ENCODE results near the gene CDC14C. TPM values are rescaled to one million over a fixed set of nuclear protein-coding genes. Genes with fewer than 3 reads are reported as not detected.

The CDC14C gene
- total and polyA plus RNA-seq, 2 donors from 2014 or later, result not detected

DNA sequence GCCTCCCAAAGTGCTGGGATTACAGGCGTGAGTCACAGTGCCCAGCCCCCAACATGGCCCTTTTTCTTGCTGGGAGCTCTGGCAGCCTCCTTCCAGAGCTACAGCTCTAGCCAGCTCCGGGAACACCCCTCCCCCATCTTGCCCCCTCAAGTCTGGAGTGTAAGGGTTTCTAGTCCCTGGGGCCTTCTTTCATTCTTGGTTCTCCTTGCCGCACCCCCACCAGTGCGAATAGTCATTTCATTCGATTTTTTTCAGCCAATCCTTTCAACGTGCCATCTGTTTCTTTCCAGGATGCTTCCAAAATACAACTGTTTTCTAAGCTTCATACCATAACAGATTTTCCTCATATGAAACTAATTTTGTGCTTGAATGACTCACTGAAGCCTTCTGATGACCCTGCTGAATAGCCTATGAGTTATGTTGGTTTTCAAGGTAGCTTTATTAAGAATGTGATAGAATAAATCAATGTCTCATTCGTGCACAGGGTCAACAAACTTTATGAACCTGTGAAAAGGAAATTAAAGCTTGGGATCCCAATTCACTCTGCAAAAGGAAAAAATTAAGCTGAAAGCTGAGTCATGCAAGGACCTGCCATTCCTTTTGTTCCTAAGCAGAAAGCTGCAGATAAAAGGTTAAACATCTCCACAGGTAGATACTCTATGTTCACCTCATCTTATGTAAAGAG, 38.6 kb downstream of the CDC14C start:
- peak in 1 of 5 donors; percentile 35 for DNase-seq

GRCh38 chr7:48964074-48964473, 39.7 kb downstream of the CDC14C start:
- H3K9ac ChIP-seq (ENCODE audit: low read length in 3 of 3), result no peak overlapping the region
- intact Hi-C loops (cut with DNase I), result no loop called here
- peaks cover 0 to 5% (median 0%) of the 10 kb centered on the region in 3 donors for H3K4me1 ChIP-seq (ENCODE audit: control insufficient read depth in 2 of 3, insufficient read depth in 2 of 3, low read depth in 1 of 3, low read length in 3 of 3)
- no peaks in the 10 kb centered on the region for H3K9me3 ChIP-seq (ENCODE audit: control insufficient read depth in 2 of 3, insufficient read depth in 1 of 3, low read length in 3 of 3)
- no peak for FAIRE-seq
- H3K36me3 ChIP-seq (ENCODE audit: control insufficient read depth in 2 of 3, insufficient read depth in 3 of 3, low read length in 3 of 3), result no peaks in the 10 kb centered on the region
- H3K27ac ChIP-seq (ENCODE audit: low read depth in 2 of 2, low read length in 2 of 2), result no peak overlapping the region
- TF ChIP-seq, protein P1, sequence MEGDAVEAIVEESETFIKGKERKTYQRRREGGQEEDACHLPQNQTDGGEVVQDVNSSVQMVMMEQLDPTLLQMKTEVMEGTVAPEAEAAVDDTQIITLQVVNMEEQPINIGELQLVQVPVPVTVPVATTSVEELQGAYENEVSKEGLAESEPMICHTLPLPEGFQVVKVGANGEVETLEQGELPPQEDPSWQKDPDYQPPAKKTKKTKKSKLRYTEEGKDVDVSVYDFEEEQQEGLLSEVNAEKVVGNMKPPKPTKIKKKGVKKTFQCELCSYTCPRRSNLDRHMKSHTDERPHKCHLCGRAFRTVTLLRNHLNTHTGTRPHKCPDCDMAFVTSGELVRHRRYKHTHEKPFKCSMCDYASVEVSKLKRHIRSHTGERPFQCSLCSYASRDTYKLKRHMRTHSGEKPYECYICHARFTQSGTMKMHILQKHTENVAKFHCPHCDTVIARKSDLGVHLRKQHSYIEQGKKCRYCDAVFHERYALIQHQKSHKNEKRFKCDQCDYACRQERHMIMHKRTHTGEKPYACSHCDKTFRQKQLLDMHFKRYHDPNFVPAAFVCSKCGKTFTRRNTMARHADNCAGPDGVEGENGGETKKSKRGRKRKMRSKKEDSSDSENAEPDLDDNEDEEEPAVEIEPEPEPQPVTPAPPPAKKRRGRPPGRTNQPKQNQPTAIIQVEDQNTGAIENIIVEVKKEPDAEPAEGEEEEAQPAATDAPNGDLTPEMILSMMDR (IDR thresholded peaks at IDR 0.05; ENCODE audit: borderline replicate concordance, extremely low read depth, insufficient read depth), result no peak
- DNase-seq, result peak in 2 of 5 donors; percentile 22 to 56
- no peak overlapping the region for H3K4me3 ChIP-seq (ENCODE audit: low read length in 3 of 3)
- H3K27me3 ChIP-seq (ENCODE audit: control insufficient read depth, insufficient read depth, low read length), result no peaks in the 10 kb centered on the region

More for the DNA sequence above, 38.6 kb downstream of the CDC14C start:
- H3K9ac ChIP-seq (ENCODE audit: low read length in 3 of 3), result no peak overlapping the region
- intact Hi-C loops (cut with DNase I), result no loop called here
- no peak overlapping the region for H3K4me3 ChIP-seq (ENCODE audit: low read length in 3 of 3)
- no peak for FAIRE-seq
- H3K4me1 ChIP-seq (ENCODE audit: control insufficient read depth in 2 of 3, insufficient read depth in 2 of 3, low read depth in 1 of 3, low read length in 3 of 3), result peaks cover 0 to 5% (median 0%) of the 10 kb centered on the region in 3 donors
- H3K27ac ChIP-seq (ENCODE audit: low read depth in 2 of 2, low read length in 2 of 2), result no peak overlapping the region
- H3K27me3 ChIP-seq (ENCODE audit: control insufficient read depth, insufficient read depth, low read length), result no peaks in the 10 kb centered on the region
- H3K9me3 ChIP-seq (ENCODE audit: control insufficient read depth in 2 of 3, insufficient read depth in 1 of 3, low read length in 3 of 3), result no peaks in the 10 kb centered on the region
- TF ChIP-seq, protein P1 (IDR thresholded peaks at IDR 0.05; ENCODE audit: borderline replicate concordance, extremely low read depth, insufficient read depth), result no peak
- no peaks in the 10 kb centered on the region for H3K36me3 ChIP-seq (ENCODE audit: control insufficient read depth in 2 of 3, insufficient read depth in 3 of 3, low read length in 3 of 3)

DNA sequence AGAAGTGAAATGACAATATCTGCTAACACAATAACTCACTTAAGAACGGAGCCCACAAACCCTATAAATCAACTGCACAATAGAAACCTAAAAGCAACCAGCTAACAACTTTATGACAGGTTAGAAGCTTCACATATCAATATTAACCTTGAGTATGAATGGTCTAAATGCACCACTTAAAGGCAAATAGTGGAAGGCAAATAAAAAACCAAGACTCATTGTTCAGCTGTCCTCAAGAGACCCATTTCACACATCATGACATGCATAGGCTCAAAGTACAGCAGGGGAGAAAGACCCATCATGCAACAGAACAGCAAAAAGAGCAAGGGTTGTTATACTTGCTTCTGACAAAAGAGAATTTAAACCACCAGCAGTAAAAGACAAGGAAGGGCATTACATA, 46.8 kb downstream of the CDC14C start:
- TF ChIP-seq, protein P1 (IDR thresholded peaks at IDR 0.05; ENCODE audit: borderline replicate concordance, extremely low read depth, insufficient read depth), result no peak
- no peak for DNase-seq
- FAIRE-seq, result no peak
- Histone ChIP-seq H3K9me3 (ENCODE audit: control insufficient read depth in 2 of 3, insufficient read depth in 1 of 3, low read length in 3 of 3) (no peaks in the 10 kb centered on the region), H3K4me1 (ENCODE audit: control insufficient read depth in 2 of 3, insufficient read depth in 2 of 3, low read depth in 1 of 3, low read length in 3 of 3) (peaks cover 0 to 4% (median 0%) of the 10 kb centered on the region in 3 donors), H3K36me3 (ENCODE audit: control insufficient read depth in 2 of 3, insufficient read depth in 3 of 3, low read length in 3 of 3) (no peaks in the 10 kb centered on the region), H3K9ac (ENCODE audit: low read length in 3 of 3) (no peak overlapping the region), H3K27ac (ENCODE audit: low read depth in 2 of 2, low read length in 2 of 2) (no peak overlapping the region), H3K27me3 (ENCODE audit: control insufficient read depth, insufficient read depth, low read length) (no peaks in the 10 kb centered on the region), H3K4me3 (ENCODE audit: low read length in 3 of 3) (no peak overlapping the region)
- intact Hi-C loops (cut with DNase I), result no loop called here

Data from kidney (tissue), 14 donors.